IPS DF 4.7 (cell line): ENCODE results near the gene MSX2.
"Not testable (repeated sequence)": the region's sequence is repeated elsewhere in the genome, so short reads cannot be mapped to it uniquely, and the experiment has no call there.

ENCODE experiments used
- DNase-seq: peaks from one replicate; pipeline ENCODE4 v3.0.0-alpha.2; 2013; ENCODE audit warnings: low spot score; ENCODE audit errors: extremely low read depth

Gene MSX2

DNA sequence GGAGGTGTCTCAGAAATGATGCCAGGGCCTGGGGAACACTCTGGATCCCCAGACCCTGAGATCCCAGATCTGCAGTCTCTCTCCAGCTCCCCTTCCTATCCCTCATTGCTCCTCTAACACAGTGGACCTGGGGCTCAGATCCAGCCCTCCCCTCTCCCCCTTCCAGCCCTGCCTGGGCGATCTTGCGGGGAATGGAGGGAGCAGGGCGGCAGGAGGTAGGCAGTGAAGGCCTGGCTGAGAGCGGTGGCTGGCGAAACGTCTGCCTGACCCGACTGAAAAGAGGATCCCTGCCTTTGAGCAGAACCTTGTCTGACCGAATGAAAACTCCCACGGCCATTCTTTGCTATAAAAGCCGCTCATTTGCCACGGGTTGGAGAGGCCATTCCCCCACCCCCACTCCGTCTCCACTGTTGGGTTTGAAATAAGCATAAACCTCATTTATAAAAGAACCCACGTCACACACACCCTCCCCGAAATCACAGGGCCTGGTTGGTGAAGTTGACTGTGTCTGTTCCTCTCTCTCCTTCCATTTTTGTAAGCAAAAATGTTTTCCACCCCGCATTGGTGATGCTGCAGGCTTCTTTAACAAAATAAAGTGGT, 8.8 kb downstream of the MSX2 start:
- no peak for DNase-seq

DNA sequence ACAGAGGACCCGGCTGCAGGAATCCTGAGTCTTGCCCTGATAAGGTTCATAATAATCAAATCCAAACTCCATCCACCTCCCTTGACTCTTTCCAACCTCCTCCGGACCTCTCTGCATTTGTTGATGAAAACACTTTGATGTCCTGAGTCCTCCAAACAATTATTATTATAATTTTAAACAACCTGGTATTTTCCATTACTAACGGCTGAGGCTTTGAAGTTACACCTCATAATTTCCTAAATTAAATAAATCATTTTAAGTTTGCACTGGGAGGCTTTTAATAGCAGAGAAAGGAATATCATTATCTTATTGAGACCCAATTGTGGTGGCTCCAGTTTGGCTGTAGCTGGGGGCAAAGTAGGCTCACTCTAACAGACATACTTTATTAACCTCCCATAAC, 9.5 kb downstream of the MSX2 start:
- DNase-seq, result no peak

DNA sequence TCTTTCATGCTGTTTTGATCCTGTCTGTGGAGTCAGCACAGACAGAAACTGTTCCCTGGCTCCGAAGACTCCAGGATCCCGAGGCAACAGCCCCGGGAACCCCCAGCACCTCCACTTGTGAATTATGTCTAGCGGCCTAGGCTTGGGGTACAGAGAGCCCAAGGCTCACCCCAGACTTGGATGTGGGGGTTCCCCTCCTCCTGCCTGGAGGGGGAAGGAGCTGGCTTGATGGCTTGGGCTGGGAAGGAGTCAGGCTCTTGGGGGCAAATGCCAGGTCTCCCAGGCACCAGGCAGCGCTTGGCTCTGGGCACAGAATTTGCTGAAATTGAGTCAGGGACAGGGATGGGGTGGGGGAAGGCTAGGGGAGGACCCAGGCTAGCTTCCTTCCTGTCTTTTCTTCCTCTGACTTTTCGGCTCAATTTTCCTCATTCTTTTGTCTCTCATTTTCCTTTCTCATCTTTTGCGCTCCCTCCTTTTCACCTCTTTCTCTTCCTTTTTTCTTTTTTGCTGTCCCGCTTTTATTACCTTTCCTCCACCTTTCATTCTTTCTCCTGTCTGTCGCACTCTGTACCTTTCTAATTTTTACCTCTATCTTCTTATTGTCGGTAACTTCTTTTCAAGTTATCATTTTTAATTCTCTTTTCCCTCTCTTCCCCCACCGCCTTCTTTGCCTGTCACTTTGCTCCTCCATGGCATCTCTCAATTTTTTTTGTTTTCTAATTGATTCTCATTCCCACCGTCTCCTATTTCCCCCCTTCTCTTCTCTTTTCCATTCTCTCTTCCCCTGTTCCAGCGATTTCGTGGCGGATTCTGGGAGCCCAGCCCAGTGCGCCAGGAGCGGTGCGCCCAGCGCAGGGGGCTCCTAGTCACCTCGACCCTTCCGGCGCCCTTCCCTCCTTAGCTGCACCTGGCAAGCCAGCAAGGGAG, 10.5 kb downstream of the MSX2 start:
- DNase-seq, result no peak

DNA sequence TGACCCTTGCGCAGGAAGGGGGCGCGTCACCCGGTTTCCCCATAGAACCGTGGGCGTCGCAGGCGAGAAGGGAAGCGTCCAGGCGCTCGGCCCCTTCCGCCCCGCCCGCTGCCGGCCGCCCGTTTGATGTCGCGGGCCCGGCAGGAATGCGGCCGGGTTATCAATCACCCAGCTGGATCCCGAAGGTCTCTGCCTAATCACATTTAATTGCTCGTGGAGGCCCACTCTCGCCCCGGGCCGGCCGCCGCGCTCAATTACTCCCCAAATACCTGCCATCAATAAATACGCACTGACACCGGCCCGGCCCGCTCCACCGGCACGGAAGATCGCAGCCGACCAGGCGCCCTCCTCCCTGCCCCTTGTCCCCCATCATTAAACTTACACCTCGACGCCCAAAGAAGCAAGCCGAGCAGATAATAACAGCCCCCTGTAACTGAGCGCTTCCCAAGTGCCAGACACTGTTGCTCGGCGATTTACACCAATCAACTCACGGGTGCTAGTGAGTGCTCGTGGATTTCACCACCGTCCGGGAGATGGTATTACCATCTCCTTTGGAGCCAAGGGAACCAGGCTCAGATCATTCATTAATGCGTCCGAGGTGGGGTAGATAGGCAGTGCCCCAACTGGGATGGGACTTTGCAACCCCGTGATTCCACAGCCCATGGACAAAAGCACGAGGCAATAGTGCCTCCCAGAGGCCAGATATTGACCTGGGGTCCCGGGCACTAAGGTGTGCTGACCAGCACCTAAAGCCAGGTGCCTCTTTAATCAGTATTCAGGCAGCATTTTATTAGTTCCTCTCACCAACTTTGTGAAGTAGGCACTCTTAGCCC, 11.3 kb downstream of the MSX2 start:
- DNase-seq, result no peak

DNA sequence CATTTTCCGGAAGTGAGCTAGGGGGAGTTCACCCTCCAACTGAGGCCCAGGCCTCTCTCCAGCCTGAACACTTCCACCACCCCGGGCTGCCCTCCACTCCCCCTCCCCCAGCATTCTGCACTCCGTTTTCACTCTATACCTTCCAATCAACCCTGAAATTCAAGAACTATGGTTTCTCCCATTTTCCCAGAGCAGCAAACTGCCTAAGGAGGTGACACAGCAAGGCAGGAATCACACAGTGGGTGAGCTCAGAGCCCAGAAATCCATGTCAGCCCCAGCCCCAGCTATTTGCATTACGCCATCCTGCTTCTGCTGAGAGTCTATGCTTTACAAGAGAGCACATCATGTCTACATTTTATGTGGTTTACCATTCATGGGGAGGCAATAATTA, 11.9 kb downstream of the MSX2 start:
- DNase-seq, result no peak

DNA sequence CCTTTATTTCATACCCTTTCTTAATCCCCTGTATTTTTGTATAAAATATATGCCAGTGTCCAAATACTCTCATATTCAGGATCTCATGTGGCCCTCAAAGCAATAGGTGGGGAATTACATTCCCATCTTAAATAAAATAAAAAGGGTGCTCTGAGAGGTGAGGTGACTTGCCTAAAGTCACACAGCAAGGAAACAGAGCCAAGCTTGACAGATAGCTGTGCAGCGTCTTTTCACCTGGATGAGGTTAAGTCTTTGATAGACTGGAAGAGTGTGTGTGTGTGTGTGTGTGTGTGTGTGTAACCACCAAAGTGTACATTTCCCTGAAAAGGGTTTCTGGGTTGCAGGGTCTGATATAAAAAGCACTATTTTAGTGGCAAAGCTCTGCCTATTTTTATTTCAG, 12.4 kb downstream of the MSX2 start:
- DNase-seq, result no peak

DNA sequence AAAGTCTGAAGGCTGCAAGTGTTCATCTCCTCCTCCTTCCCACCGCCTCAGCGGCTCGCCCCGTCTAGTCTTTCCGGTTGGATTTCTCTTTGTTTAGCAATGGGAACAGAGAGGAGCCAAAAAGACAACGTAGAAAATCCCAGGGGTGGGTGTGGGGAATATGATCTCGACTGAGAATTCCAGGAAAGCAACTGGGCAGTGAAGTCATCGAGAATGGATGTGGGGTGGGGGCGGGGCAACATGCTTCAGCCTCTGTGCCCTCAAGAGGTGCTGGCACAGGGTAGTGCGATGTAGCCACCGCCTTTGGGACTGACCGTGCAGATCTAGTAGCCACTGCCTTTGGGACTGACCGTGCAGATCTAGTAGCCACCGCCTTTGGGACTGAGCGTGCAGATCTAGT, 12.9 kb downstream of the MSX2 start:
- DNase-seq, result no peak

DNA sequence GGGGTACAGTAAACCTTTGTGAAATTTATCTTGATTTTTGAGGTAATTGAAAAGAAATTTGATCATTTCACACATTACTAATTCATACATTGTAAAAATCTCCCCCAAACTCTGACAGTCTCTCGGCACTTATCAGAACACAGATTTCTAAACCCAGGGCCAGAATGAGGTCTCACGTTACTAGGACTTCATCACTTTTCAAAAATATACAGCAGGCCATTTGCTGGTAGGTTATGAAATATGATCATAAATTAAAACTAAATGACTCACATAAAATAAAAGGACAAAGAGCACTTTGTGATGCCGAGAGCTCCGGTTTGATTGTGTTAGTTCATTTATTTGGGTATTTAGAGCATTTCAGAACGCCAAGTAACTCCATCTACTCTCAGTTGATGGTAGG, 17.0 kb downstream of the MSX2 start:
- DNase-seq, result no peak

DNA sequence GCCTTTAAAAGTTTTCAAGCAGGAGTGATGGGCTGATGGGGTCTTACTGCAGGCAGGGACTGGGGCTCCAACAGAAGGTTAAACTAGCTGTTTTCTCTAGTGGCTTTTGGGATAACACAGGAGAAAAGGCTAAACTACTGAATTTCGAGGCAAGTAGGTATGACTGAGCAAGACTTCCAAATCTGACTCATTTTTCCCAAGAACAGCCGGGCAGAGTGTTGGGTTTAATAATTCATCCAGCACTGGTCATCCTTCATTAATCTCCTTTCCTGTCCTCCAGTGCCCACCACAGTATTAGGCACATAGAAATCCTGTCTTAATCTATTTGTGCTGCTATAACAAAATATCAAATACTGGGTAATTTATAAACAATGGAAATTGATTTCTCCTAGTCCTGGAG, 20.5 kb downstream of the MSX2 start:
- no peak for DNase-seq

DNA sequence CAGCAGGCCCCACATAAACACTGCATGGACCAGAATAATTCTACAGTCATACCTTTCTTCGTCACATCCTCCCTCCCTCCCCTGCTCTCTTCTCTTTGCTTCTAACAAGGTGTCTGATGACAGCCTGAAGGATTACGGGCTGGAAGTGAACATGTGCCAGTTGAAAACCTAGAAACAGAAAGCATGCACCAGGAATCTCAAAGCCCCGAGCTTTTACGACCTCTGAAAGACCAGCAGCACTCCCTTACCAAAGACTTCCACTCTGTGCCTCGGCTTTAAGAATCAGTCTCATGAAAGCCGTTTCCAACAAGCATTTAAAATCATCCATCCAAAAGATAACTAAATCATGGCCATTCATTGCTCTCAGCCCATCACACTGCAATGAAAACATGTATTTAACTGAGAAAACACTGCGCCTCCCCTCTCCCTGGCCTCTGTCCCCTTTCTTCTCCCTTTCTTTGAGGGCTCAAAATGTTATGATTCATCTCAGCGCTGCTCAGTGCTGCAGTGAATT, 21.3 kb downstream of the MSX2 start:
- no peak for DNase-seq

DNA sequence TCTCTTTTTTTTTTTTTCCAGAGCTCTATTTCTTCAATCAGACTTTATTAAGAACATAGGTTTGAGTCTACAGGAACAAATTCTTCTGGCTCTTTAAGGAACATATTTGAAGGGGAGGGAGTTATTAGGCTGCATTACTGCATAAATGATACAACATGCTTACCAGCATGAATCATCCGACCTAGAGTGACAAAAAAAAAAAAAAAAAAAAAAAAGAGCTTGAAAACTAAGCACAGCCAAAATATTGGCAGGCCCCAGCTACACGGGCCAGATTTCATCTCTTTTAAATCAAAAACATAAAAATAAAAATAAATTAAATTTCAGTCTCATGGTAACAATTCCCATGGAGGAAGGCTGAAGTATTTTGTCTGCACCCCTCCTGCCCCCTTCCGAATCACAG, 26.3 kb downstream of the MSX2 start:
- DNase-seq, result no peak

DNA sequence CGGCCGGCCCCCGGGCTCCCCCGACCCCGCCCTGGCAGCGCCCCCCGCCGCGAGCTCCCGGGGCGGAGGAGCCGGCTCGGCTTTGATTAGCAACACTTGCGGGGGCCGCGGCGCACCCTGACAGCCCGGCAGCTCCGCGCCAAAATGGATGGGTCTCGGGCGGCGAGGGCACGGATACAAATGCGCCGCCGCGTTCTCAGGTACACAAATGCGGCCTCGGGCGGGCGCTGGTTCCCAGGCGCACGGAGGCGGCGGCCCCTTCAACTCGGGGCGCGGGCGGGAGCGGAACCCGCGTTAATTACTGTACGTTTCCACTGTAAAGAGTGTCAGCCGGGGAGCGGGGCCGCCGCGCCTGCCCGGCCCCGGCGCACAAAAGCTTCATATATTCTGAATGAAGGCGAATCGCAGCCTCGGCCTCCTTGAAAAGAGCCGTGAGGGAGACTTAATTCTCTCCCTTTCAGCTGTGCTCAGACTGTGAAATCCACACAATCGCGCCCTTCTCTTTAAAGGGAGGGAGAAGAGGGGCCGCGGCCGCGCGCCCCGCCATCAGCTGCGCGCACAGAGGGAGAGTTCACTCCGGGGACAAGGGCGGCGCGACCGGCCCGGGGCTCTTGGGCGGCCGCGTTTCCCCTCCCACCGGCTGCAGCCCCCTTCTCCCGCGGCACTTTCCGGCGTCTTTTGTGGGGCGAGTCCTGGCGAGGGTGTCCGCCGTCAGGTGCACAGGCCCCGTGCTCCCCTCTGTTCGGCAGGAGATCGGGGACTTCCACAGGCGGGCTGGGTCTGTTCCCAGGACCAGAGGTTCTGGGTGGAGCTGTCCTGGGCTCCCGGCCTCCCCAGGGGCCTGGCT, 27.0 kb downstream of the MSX2 start:
- DNase-seq, result no peak

DNA sequence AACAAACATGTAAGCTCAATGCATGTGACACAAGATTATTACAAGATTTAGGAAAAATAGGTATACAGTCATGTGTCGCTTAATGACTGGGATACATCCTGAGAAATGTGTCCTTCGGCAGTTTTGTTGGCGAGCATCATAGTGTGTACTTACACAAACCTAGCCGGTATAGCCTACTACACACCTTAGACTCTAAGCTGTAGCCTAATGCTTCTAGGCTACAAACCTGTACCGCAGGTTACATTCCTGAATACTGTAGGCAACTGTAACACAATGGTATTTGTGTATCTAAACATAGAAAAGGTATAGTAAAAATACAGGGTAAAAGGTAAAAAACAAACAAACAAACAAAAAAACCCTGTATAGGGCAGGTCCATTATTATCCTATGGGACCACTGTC, 27.7 kb downstream of the MSX2 start:
- no peak for DNase-seq

DNA sequence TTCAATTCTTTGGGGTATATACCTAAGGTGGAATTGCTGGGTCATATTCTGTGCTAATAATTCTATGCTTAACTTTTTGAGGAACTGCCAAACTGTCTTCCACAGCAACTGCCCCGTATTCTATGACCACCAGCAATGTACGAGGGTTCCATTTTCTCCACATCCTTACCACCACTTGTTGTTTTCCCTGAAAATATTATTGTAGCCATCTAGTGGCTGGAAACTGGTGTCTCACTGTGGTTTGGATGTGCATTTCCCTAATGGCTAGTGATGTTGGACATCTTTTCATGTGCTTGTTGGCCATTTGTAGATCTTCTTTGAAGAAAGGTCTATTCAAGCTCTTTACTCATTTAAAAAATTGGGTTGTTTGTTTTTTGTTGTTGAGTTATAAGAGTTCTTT, 30.7 kb downstream of the MSX2 start:
- DNase-seq, result no peak

DNA sequence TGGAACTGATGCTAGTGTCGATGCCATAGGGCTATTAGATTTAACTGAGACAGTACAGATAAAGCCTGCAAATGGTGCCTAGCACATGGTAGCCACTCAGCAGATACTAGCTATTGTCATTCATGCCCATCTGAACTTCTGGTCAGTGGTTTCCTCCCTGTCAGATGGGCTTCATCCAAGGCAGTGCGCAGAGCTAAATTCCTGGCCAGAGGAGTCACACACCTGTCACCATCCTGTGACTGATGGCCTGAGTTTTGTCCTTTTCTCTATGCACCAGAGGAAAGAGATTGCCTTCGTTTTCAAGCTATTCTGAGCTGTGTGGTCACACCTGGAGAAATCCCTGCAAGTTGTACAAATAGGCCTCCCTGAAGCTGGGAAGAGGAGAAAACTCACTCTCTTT, 34.7 kb downstream of the MSX2 start:
- DNase-seq, result no peak

DNA sequence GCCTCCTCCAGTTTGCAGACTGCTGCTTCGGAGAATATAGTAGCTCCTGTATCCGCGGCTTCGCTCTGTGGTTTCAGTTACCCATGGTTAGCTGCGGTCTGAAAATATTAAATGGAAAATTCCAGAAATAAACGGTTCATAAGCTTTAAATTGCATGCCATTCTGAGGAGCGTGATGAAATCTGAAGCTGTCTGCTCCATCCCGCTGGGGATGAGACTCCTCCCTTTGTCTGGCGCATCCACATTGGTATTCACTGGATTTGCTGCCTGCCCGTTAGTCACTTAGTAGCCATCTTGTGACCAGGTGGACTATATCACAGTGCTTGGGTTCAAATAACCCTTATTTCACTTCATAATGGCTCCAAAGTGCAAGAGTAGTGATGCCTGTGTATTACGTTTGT, 36.3 kb downstream of the MSX2 start:
- DNase-seq, result no peak

DNA sequence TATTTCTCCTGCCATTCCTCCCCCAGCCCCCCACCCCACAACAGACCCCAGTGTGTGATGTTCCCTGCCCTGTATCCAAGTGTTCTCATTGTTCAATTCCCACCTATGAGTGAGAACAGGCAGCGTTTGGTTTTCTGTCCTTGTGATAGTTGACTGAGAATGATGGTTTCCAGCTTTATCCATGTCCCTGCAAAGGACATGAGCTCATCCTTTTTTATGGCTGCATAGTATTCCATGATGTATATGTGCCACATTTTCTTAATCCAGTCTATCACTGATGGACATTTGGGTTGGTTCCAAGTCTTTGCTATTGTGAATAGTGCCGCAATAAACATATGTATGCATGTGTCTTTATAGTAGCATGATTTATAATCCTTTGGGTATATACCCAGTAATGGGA, 37.0 kb downstream of the MSX2 start:
- DNase-seq, result not testable (repeated sequence)

DNA sequence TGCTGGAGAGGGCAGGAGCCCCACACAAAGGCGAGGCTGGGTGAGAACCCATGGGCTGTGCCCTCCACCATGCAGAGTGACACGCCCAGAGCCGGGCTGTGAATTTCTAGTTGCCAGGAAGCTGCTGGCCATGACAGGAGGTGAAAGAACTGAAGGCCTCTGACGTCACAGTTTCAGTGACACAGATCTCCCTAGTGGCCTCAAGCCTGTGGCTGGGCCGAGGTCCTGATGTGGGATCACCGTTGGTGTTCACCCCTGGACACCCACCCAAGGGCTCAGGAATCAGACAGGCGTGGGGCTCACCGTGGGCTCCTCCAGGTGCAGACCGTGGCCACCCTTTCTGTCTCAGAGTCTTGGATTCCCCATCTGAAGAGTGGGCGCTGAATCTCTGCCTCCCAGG, 39.9 kb downstream of the MSX2 start:
- DNase-seq, result no peak

DNA sequence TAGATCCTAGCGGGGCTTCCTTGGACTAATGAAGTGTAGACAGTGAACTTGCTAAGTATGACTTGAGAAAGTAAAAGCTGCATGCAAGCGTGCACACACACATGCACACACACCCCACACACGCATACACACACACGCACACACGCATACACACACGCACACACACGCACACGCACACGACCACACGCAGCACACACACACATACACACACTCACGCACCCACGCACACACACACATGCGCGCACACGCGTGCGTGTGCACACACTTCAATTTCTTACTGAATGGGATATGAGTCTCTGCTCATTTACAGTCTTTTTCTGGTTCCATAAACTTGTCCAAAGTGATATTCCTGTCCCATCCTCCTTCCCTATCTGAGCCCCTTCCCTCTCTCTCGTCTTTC, 41.2 kb downstream of the MSX2 start:
- DNase-seq, result no peak

DNA sequence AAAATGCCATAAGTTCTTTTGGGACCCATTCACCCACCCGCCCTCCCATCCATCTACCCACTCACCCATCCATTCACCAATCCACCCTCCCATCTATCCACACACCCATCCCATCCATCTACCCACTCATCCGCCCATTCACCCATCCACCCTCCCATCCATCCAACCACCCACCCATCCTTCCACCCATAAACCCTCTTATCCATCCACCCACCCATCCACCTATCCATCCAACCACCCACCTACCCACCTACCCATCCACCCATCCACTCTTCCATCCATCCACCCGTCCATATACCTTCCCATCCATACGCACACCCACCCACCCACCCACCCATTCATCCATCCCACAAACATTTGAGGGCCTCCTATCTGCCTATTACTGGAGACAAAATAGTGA, 43.3 kb downstream of the MSX2 start:
- no peak for DNase-seq

DNA sequence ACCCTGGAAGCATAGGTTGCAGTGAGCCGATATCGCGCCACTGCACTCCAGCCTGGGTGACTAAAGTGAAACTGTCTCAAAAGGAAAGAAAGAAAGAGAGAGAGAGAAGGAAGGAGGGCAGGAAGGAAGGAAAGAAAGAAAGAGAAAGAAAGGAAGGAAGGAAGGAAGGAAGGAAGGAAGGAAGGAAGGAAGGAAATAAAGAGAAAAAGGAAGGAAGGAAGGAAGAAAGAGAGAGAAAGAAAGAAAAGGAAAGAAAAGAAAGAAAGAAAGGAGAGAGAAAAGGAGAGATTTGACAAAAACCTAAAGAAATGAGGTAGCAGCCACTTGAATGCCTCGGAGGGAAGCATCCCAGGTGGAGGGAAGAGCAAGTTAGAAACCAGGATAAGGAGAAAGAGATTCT, 44.6 kb downstream of the MSX2 start:
- DNase-seq, result no peak
